ENCODE results near the gene SLC17A7. TPM values are rescaled to one million over a fixed set of nuclear protein-coding genes. Genes with fewer than 3 reads are reported as not detected.

Gene SLC17A7
- total and polyA plus RNA-seq, 2 experiments from 2014 or later: 0.77 to 2.2 TPM

DNA sequence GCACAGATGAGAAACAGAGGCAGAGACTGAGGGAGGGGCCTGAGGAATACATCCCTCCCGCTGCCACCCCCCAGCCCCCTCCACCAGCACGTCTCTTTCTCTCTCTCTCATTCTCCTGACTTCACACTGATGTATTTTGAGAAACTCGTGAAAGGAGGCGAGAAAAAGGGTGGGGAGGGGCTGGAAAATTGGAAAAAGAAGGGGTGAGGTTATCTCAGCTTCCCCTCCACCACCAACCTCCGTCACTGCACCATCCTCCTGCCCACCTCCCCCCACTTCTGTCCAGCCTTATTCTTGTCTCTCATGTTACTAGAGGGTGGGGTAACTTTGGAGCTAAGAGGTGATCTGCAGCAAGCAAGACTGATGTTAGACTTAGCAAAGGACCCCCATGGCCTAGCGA lies 1.5 kb downstream of the SLC17A7 start:
- H3K27ac ChIP-seq: no peak overlapping the region
- no peak overlapping the region for H3K4me3 ChIP-seq
- no peaks in the 10 kb centered on the region for H3K9me3 ChIP-seq (ENCODE audit: low read depth)
- no peak for DNase-seq (ENCODE audit: low read depth in 1 of 2, low spot score in 1 of 2)
- H3K4me1 ChIP-seq (ENCODE audit: low read depth): no peaks in the 10 kb centered on the region
- peaks cover 70% of the 10 kb centered on the region for H3K27me3 ChIP-seq
- no peaks in the 10 kb centered on the region for H3K36me3 ChIP-seq
- TF ChIP-seq, protein P1, sequence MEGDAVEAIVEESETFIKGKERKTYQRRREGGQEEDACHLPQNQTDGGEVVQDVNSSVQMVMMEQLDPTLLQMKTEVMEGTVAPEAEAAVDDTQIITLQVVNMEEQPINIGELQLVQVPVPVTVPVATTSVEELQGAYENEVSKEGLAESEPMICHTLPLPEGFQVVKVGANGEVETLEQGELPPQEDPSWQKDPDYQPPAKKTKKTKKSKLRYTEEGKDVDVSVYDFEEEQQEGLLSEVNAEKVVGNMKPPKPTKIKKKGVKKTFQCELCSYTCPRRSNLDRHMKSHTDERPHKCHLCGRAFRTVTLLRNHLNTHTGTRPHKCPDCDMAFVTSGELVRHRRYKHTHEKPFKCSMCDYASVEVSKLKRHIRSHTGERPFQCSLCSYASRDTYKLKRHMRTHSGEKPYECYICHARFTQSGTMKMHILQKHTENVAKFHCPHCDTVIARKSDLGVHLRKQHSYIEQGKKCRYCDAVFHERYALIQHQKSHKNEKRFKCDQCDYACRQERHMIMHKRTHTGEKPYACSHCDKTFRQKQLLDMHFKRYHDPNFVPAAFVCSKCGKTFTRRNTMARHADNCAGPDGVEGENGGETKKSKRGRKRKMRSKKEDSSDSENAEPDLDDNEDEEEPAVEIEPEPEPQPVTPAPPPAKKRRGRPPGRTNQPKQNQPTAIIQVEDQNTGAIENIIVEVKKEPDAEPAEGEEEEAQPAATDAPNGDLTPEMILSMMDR (IDR thresholded peaks at IDR 0.05; ENCODE audit: low read depth, low read length): no peak

DNA sequence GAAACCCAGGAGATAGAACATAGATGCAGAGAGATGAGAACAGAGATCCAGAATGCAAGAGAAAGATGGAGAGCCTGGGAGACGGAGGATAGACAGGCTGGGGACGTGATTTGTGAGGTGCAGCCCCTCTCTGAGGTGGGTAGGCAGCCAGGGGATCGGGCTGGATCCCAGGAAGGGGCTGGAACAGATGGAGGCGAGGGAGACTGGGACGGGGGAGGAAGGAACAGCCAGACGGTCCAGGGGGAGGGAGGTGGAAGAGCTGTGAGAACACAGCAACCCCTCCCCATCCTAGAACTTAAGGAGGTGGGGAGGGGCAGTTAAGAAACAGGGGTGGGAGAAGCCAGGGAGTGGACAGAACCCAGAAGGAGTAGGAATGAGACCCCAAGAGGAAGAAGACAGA lies 3.1 kb downstream of the SLC17A7 start:
- Histone ChIP-seq H3K27me3 (peaks cover 78% of the 10 kb centered on the region), H3K4me1 (ENCODE audit: low read depth) (no peaks in the 10 kb centered on the region), H3K4me3 (no peak overlapping the region), H3K9me3 (ENCODE audit: low read depth) (no peaks in the 10 kb centered on the region), H3K27ac (no peak overlapping the region), H3K36me3 (no peaks in the 10 kb centered on the region)
- TF ChIP-seq, protein P1 (IDR thresholded peaks at IDR 0.05; ENCODE audit: low read depth, low read length): no peak
- DNase-seq (ENCODE audit: low read depth in 1 of 2, low spot score in 1 of 2): no peak

DNA sequence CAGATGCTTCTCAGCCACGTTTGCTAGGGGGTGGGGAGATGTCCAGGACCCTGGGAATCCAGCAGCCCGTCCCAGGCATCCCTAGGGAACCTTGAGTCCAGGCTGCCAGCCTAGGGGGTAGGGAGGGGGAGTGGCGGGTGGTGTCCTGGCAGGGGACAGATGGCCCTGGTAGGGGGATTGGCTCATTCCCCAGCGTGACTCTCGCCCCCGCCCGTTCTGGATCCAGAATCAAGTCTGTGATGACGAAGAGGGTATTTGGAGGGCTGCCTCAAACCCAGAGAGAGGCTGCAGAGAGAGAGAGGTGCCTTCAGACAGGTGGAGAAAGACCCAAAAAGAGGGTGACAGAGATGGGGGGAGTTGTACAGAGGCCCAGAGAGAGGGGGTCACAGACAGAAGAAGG lies 4.1 kb downstream of the SLC17A7 start:
- no peak for DNase-seq (ENCODE audit: low read depth in 1 of 2, low spot score in 1 of 2)
- Histone ChIP-seq H3K27me3 (peaks cover 85% of the 10 kb centered on the region), H3K4me3 (no peak overlapping the region), H3K27ac (no peak overlapping the region), H3K36me3 (no peaks in the 10 kb centered on the region), H3K9me3 (ENCODE audit: low read depth) (no peaks in the 10 kb centered on the region), H3K4me1 (ENCODE audit: low read depth) (no peaks in the 10 kb centered on the region)
- TF ChIP-seq, protein P1 (IDR thresholded peaks at IDR 0.05; ENCODE audit: low read depth, low read length): no peak

DNA sequence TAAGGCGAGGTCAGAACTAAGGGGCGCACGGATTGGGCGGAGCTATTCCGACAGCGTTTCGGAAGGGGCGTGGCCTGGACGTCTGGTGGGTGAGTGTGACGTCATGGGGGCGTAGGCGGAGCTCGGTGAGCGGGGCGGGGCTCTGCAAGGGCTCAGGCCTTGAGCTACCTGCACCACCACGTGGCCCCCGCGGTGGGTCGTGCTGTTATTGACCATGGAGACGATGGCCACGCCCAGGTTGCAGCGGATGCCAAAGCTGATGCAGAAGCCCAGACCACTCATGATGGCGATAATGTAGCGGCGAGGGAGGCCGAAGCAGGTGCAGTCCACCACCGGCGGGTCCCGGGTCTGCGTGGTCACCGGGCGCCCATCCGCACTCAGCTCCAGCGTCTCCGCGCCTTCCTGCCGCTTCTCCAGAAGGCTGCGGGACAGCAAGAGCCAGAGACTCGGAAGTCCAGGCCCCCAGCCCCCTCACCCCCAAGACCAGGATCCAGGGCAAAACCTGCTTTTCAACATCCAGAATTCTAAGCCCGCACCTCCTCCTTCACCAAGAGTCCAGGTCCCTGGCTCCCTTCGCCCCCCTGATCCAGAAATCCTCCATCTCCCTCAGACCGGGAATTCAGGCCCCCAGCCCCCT lies 4.8 kb downstream of the SLC17A7 start:
- Histone ChIP-seq H3K27me3 (peaks cover 84% of the 10 kb centered on the region), H3K9me3 (ENCODE audit: low read depth) (no peaks in the 10 kb centered on the region), H3K36me3 (no peaks in the 10 kb centered on the region), H3K27ac (no peak overlapping the region), H3K4me1 (ENCODE audit: low read depth) (no peaks in the 10 kb centered on the region), H3K4me3 (no peak overlapping the region)
- TF ChIP-seq, protein P1 (IDR thresholded peaks at IDR 0.05; ENCODE audit: low read depth, low read length): no peak
- peak in 1 of 2 donors; percentile 51 for DNase-seq (ENCODE audit: low read depth in 1 of 2, low spot score in 1 of 2)

DNA sequence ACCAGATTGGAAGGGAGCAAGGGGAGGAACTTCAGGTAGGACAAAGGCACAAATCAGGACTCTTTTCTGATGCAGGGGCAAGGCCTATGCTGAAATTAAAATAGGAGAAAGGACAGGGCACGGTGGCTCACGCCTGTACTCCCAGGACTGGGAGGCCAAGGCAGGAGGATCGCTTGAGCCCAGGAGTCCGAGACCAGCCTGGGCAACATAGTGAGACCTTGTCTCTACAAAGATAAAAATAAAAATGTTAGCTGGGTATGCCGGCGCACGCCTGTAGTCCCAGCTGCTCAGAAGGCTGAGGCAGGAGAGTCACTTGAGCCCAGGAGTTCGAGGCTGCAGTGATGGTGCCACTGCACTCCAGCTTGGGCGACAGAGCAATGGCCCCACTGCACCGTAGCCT lies 5.7 kb downstream of the SLC17A7 start:
- H3K9me3 ChIP-seq (ENCODE audit: low read depth): no peaks in the 10 kb centered on the region
- no peak for DNase-seq (ENCODE audit: low read depth in 1 of 2, low spot score in 1 of 2)
- H3K36me3 ChIP-seq: no peaks in the 10 kb centered on the region
- H3K27ac ChIP-seq: no peak overlapping the region
- TF ChIP-seq, protein P1 (IDR thresholded peaks at IDR 0.05; ENCODE audit: low read depth, low read length): no peak
- H3K27me3 ChIP-seq: peaks cover 75% of the 10 kb centered on the region
- no peaks in the 10 kb centered on the region for H3K4me1 ChIP-seq (ENCODE audit: low read depth)
- no peak overlapping the region for H3K4me3 ChIP-seq
